Transverse colon (tissue), 4 donors: ENCODE results near the gene C5orf22. TPM values are rescaled to one million over a fixed set of nuclear protein-coding genes. Genes with fewer than 3 reads are reported as not detected.

ENCODE experiments used
- DNase-seq: peaks from one replicate; pipeline ENCODE4 v3.0.0-alpha.2; 2019
- H3K27ac ChIP-seq, 4 donors: fragments of 200-600 bp; sonication (generic); 2 replicates each; pipeline ENCODE4 v1.5.1; 2016 to 2018; ENCODE audit warnings: inconsistent platforms in 4 of 4
- H3K27me3 ChIP-seq: fragments of 200-600 bp; sonication (generic); 2 replicates; pipeline ENCODE4 v1.5.1; 2017; ENCODE audit warnings: inconsistent platforms
- H3K36me3 ChIP-seq, 4 donors: fragments of 200-600 bp; sonication (generic); 2 replicates each; pipeline ENCODE4 v1.5.1; 2017 to 2019; ENCODE audit warnings: inconsistent platforms in 4 of 4
- H3K4me1 ChIP-seq, 4 donors: fragments of 200-600 bp; sonication (generic); 2 replicates each; pipeline ENCODE4 v1.5.1; 2017 to 2020; ENCODE audit warnings: inconsistent platforms in 4 of 4
- H3K4me3 ChIP-seq, 4 donors: fragments of 200-600 bp; sonication (generic); 1 replicate in 1 of 4; 2 replicates in 3 of 4; pipeline versions ENCODE4 v1.5.1 to v1.6.1; 2017 to 2019; ENCODE audit warnings: inconsistent platforms in 4 of 4
- H3K9me3 ChIP-seq, 2 donors: fragments of 200-600 bp; sonication (generic); 2 replicates each; pipeline ENCODE4 v1.5.1; 2017 to 2019; ENCODE audit warnings: inconsistent platforms in 2 of 2
- CTCF ChIP-seq, 5 experiments: fragments of 200-600 bp in 3 of 5; fragments of 450-650 bp in 2 of 5; sonication (generic) in 3 of 5; IDR thresholded peaks; 1 replicate in 2 of 5; 2 replicates in 3 of 5; pipeline ENCODE4 v1.5.1; 2016 to 2017; ENCODE audit warnings: antibody characterized with exemption in 5 of 5, inconsistent platforms in 3 of 5, mild to moderate bottlenecking in 2 of 5, moderate library complexity in 1 of 5
- EP300 ChIP-seq: sonication (generic); formaldehyde crosslinking; IDR thresholded peaks from one replicate; pipeline ENCODE4 v1.6.1; 2017; ENCODE audit warnings: antibody characterized with exemption, low read depth
- POLR2A ChIP-seq: fragments of 450-650 bp; IDR thresholded peaks from one replicate; pipeline ENCODE4 v1.6.1; 2016; ENCODE audit warnings: antibody characterized with exemption, mild to moderate bottlenecking, moderate library complexity
- POLR2AphosphoS5 ChIP-seq, 3 donors: sonication (generic); formaldehyde crosslinking; IDR thresholded peaks; one replicate each; pipeline ENCODE4 v1.6.1; 2016; ENCODE audit warnings: antibody characterized with exemption in 3 of 3
- WGBS, 2 donors: methylation state at CpG; one replicate each; pipeline ENCODE4 v1.1.5; 2018; ENCODE audit warnings: low coverage in 1 of 2; 5-methylcytosine and 5-hydroxymethylcytosine counted together
- in situ Hi-C, 4 donors: fragments of 200-750 bp; cut with MboI; loops; one replicate each; pipeline versions ENCODE4 v1.15.0 to v1.15.1; 2017; ENCODE audit warnings: low sequenced_read_pairs in 3 of 4, low pct_ligation_motif_present in 1 of 4, low pct_unique_long_range_greater_than_20kb in 1 of 4
- intact Hi-C: fragments of 100-400 bp; cut with DNase I; formaldehyde crosslinking; loops from one replicate; pipeline ENCODE4 v1.15.1; 2023; ENCODE audit warnings: low total_unique reads
- total RNA-seq, 4 donors: library from RNA; depleted of rRNA; stranded (reverse); fragments of >200 nt; gene quantifications; one replicate each; pipeline ENCODE4 v1.1.0, GENCODE V29; 2016

C5orf22 gene
- total RNA-seq, 4 donors from 2014 or later: 8.8 to 26.9 (median 18.5) TPM

GRCh38 chr5:31487506-31487905, 44.6 kb upstream of the C5orf22 start:
- Histone ChIP-seq H3K36me3 (peaks cover 0 to 19% (median 3%) of the 10 kb centered on the region in 4 donors), H3K27me3 (no peaks in the 10 kb centered on the region), H3K9me3 (no peaks in the 10 kb centered on the region), H3K4me1 (peaks cover 0 to 15% (median 4%) of the 10 kb centered on the region in 4 donors), H3K4me3 (no peak overlapping the region), H3K27ac (no peak overlapping the region)
- DNase-seq: no peak
- intact Hi-C loops (no loop called here), in situ Hi-C loops (no loop called here)
- WGBS, 2 donors: 92 to 95% methylated on average over 2 of the region's 2 CpGs
- no peak for TF ChIP-seq EP300
- TF ChIP-seq CTCF (IDR thresholded peaks at IDR 0.05): no peak
- TF ChIP-seq POLR2AphosphoS5 (IDR thresholded peaks at IDR 0.05): no peak
- TF ChIP-seq POLR2A: no peak

GRCh38 chr5:31492869-31493268, 39.2 kb upstream of the C5orf22 start:
- no peak for DNase-seq
- no peak overlapping the region for H3K27ac ChIP-seq
- in situ Hi-C loops (no loop called here), intact Hi-C loops (no loop called here)
- 78% methylated on average over 4 of the region's 4 CpGs for WGBS, 2 donors
- peaks cover 0 to 36% (median 15%) of the 10 kb centered on the region in 4 donors for H3K36me3 ChIP-seq
- no peaks in the 10 kb centered on the region for H3K27me3 ChIP-seq
- TF ChIP-seq POLR2AphosphoS5 (IDR thresholded peaks at IDR 0.05): no peak
- TF ChIP-seq CTCF (IDR thresholded peaks at IDR 0.05): no peak
- TF ChIP-seq POLR2A: no peak
- TF ChIP-seq EP300: no peak
- H3K4me3 ChIP-seq: no peak overlapping the region
- no peaks in the 10 kb centered on the region for H3K4me1 ChIP-seq
- no peaks in the 10 kb centered on the region for H3K9me3 ChIP-seq

- 94 to 95% methylated on average over 4 of the region's 4 CpGs for WGBS, 2 donors
- Histone ChIP-seq H3K36me3 (peaks cover 0 to 52% (median 21%) of the 10 kb centered on the region in 4 donors), H3K27ac (no peak overlapping the region), H3K9me3 (no peaks in the 10 kb centered on the region), H3K4me3 (no peak overlapping the region), H3K4me1 (no peaks in the 10 kb centered on the region), H3K27me3 (no peaks in the 10 kb centered on the region)
- in situ Hi-C loops (no loop called here), intact Hi-C loops (no loop called here)
- TF ChIP-seq POLR2A (no peak), EP300 (no peak), POLR2AphosphoS5 (IDR thresholded peaks at IDR 0.05) (no peak), CTCF (IDR thresholded peaks at IDR 0.05) (no peak)
- DNase-seq: no peak
Measured at GRCh38 chr5:31495336-31495735, 36.8 kb upstream of the C5orf22 start.

- Histone ChIP-seq H3K4me3 (no peak overlapping the region), H3K27me3 (no peaks in the 10 kb centered on the region), H3K4me1 (no peaks in the 10 kb centered on the region), H3K9me3 (no peaks in the 10 kb centered on the region), H3K36me3 (peaks cover 0 to 60% (median 21%) of the 10 kb centered on the region in 4 donors), H3K27ac (no peak overlapping the region)
- in situ Hi-C loops (no loop called here), intact Hi-C loops (no loop called here)
- DNase-seq: no peak
- no peak for TF ChIP-seq POLR2AphosphoS5 (IDR thresholded peaks at IDR 0.05)
- TF ChIP-seq POLR2A: no peak
- no peak for TF ChIP-seq CTCF (IDR thresholded peaks at IDR 0.05)
- TF ChIP-seq EP300: no peak
- 85% methylated on average over 2 of the region's 2 CpGs; no CpG with 5 or more reads in 1 of the 2 donors for WGBS, 2 donors
Measured at GRCh38 chr5:31496301-31496700, 35.8 kb upstream of the C5orf22 start.
